Tibial nerve (tissue), 4 donors: ENCODE measurements around the gene LRRC27. TPM values are rescaled to one million over a fixed set of nuclear protein-coding genes. Genes with fewer than 3 reads are reported as not detected.

Experiments used
- DNase-seq, 2 donors: peaks; one replicate each; pipeline ENCODE4 v3.0.0-alpha.2; 2019; ENCODE audit warnings: low spot score in 2 of 2
- H3K27ac ChIP-seq, 4 donors: fragments of 200-600 bp; sonication (generic) in 3 of 4; one replicate each; pipeline ENCODE4 v1.5.1; 2017 to 2019; ENCODE audit warnings: mild to moderate bottlenecking in 1 of 4
- H3K27me3 ChIP-seq, 2 donors: fragments of 200-600 bp; sonication (generic) in 1 of 2; one replicate each; pipeline versions ENCODE4 v1.5.1 to v1.6.0; 2017 to 2019
- H3K36me3 ChIP-seq, 3 donors: fragments of 200-600 bp; sonication (generic); one replicate each; pipeline ENCODE4 v1.5.1; 2018 to 2019
- H3K4me1 ChIP-seq, 4 donors: fragments of 200-600 bp; sonication (generic) in 3 of 4; one replicate each; pipeline ENCODE4 v1.5.1; 2017 to 2019
- H3K4me3 ChIP-seq, 4 donors: fragments of 200-600 bp; sonication (generic) in 3 of 4; one replicate each; pipeline ENCODE4 v1.5.1; 2017 to 2019; ENCODE audit warnings: mild to moderate bottlenecking in 1 of 4, moderate library complexity in 1 of 4
- H3K9me3 ChIP-seq, 4 donors: fragments of 200-600 bp; sonication (generic) in 3 of 4; one replicate each; pipeline ENCODE4 v1.5.1; 2017 to 2019
- EP300 ChIP-seq, 2 donors: sonication (generic); formaldehyde crosslinking; IDR thresholded peaks; one replicate each; pipeline ENCODE4 v1.6.1; 2017; ENCODE audit warnings: antibody characterized with exemption in 2 of 2, mild to moderate bottlenecking in 1 of 2
- POLR2A ChIP-seq, 2 donors: fragments of 450-650 bp; IDR thresholded peaks; one replicate each; pipeline ENCODE4 v1.6.1; 2017; ENCODE audit warnings: antibody characterized with exemption in 2 of 2, mild to moderate bottlenecking in 2 of 2, moderate library complexity in 2 of 2
- WGBS, 2 donors: methylation state at CpG; one replicate each; pipeline ENCODE4 v1.1.5; 2018; 5-methylcytosine and 5-hydroxymethylcytosine counted together
- total RNA-seq, 4 donors: library from RNA; depleted of rRNA; stranded (reverse); fragments of >200 nt; gene quantifications; one replicate each; pipeline ENCODE4 v1.1.0, GENCODE V29; 2016
- TF ChIP-seq, protein P1 (sequence below), 5 experiments: fragments of 200-600 bp in 3 of 5; fragments of 450-650 bp in 2 of 5; sonication (generic) in 3 of 5; IDR thresholded peaks; one replicate each; pipeline ENCODE4 v1.5.1; 2016 to 2019; ENCODE audit warnings: antibody characterized with exemption in 5 of 5, mild to moderate bottlenecking in 3 of 5, moderate library complexity in 2 of 5

The LRRC27 gene
- total RNA-seq, 4 donors from 2014 or later: 10.1 to 21.6 (median 17.9) TPM

DNA sequence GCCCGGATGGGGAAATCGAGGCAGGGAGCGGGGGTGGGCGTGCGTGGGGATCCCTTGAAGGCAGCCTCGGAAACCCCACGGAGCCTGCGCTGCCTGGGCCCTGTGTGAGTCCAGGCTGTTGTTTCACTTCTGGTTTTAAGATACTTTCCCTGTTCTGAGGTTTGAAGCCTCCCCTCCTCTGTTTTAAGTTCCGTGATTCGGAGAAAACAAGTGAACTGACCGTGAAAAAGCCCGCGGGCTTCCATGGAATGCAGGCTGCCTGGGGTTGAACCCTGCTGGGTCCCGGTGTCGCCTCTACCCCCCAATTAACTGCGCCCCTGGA is 401 bp downstream of the LRRC27 start:
- H3K9me3 ChIP-seq: no peaks in the 10 kb centered on the region
- H3K4me1 ChIP-seq: peaks cover 0 to 52% (median 14%) of the 10 kb centered on the region in 4 donors
- DNase-seq: no peak
- peaks cover 0 to 26% (median 0%) of the 10 kb centered on the region in 3 donors for H3K36me3 ChIP-seq
- peak overlapping the region in 3 of 4 donors; percentile 83 to 89 (median 89) for H3K27ac ChIP-seq
- peak overlapping the region; percentile 67 to 87 (median 76) for H3K4me3 ChIP-seq
- H3K27me3 ChIP-seq: no peaks in the 10 kb centered on the region
- WGBS, 2 donors: 6 to 9% methylated on average over 15 to 16 of the region's 16 CpGs
- TF ChIP-seq, protein P1, sequence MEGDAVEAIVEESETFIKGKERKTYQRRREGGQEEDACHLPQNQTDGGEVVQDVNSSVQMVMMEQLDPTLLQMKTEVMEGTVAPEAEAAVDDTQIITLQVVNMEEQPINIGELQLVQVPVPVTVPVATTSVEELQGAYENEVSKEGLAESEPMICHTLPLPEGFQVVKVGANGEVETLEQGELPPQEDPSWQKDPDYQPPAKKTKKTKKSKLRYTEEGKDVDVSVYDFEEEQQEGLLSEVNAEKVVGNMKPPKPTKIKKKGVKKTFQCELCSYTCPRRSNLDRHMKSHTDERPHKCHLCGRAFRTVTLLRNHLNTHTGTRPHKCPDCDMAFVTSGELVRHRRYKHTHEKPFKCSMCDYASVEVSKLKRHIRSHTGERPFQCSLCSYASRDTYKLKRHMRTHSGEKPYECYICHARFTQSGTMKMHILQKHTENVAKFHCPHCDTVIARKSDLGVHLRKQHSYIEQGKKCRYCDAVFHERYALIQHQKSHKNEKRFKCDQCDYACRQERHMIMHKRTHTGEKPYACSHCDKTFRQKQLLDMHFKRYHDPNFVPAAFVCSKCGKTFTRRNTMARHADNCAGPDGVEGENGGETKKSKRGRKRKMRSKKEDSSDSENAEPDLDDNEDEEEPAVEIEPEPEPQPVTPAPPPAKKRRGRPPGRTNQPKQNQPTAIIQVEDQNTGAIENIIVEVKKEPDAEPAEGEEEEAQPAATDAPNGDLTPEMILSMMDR (IDR thresholded peaks at IDR 0.05): no peak
- TF ChIP-seq POLR2A (IDR thresholded peaks at IDR 0.05) (no peak), EP300 (IDR thresholded peaks at IDR 0.05) (no peak)

DNA sequence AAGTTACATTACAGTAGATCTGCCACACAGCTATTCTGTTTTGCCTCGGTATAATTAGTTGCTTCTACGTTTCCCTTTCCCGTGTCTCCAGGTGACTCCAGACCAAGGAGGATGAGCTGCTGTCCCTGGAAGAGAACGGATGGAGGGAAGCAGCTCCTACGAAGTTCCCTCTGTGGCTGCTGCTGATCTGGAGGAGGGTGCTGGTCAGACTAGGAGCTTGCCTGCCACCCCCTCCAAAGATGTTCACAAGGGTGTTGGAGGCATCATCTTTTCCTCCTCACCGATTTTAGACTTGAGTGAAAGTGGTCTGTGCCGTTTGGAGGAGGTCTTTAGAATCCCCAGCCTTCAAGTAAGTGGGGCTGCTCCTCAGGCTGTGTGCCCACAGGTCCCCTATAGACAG is 1.4 kb downstream of the LRRC27 start:
- H3K9me3 ChIP-seq: no peaks in the 10 kb centered on the region
- no peak overlapping the region for H3K4me3 ChIP-seq
- TF ChIP-seq POLR2A (IDR thresholded peaks at IDR 0.05) (no peak), EP300 (IDR thresholded peaks at IDR 0.05) (no peak)
- TF ChIP-seq, protein P1 (IDR thresholded peaks at IDR 0.05): no peak
- peaks cover 0 to 24% (median 0%) of the 10 kb centered on the region in 3 donors for H3K36me3 ChIP-seq
- WGBS, 2 donors: 70 to 82% methylated on average over 7 of the region's 7 CpGs
- H3K4me1 ChIP-seq: peaks cover 0 to 42% (median 14%) of the 10 kb centered on the region in 4 donors
- DNase-seq: no peak
- no peaks in the 10 kb centered on the region for H3K27me3 ChIP-seq
- H3K27ac ChIP-seq: no peak overlapping the region

DNA sequence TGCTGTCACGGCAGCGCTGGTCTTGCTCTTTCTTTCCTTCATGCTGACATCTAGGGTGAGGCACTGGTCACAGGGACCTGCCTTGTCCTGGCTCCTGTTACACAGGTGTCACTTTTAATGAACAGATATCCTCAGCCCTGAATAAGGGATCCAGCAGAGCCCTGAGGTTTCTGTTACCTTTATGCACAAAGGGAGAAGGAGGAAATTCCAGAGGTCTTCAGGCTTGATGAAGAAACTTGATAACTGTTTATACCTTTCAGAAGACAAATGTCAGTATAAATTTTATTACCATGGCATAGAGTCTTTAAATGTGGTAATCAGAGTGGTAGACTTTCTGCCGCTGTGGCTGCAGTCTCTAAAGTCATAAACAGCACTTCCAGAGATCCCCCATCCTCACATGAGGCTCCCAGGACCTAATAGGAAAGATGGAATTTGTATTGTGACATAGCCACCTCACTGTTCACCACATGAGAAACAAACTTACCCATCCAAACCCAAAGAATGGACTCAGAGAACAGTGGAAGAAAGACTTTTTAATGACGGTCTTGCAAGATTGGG is 2.7 kb downstream of the LRRC27 start:
- Histone ChIP-seq H3K27ac (no peak overlapping the region), H3K27me3 (no peaks in the 10 kb centered on the region), H3K4me3 (no peak overlapping the region), H3K36me3 (peaks cover 0 to 33% (median 0%) of the 10 kb centered on the region in 3 donors), H3K9me3 (no peaks in the 10 kb centered on the region), H3K4me1 (peaks cover 0 to 29% (median 14%) of the 10 kb centered on the region in 4 donors)
- no peak for DNase-seq
- TF ChIP-seq EP300 (IDR thresholded peaks at IDR 0.05): no peak
- TF ChIP-seq POLR2A (IDR thresholded peaks at IDR 0.05): no peak
- TF ChIP-seq, protein P1 (IDR thresholded peaks at IDR 0.05): no peak
- WGBS, 2 donors: 89% methylated on average over 4 of the region's 4 CpGs

DNA sequence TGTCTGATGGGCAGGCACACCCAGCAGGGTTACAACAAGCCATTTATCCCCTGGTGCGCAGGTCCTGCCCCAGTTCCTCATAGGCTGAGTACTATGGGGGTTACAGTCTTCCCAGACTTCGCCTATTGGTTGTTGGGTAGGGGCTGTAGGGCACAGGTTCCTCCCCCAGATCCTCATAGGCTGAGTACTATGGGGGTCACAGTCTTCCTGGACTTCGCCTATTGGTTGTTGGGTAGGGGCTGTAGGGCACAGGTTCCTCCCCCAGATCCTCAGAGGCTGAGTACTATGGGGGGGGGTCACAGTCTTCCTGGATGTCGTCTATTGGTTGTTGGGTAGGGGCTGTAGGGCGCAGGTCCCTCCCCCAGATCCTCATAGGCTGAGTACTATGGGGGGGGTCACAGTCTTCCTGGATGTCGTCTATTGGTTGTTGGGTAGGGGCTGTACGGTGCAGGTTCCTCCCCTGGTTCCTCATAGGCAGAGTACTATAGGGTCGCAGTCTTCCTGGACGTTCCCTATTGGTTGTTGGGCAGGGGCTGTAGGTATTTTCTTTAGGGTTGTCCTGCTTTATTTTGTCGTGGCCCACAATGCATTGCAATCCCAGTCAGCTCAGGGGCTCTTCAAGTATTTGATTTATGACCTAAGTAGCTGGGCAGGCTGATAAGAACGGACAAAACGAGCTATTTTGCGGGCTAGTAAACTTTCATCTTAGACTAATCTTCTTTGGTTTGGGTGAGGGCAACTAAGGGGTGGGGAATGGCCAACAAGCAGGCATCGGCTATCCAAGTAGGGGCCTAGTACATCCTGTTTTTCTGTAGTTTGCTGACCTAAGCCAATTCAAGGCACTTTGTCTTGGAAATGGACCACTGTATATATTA is 3.4 kb downstream of the LRRC27 start:
- 83 to 84% methylated on average over 14 of the region's 14 CpGs for WGBS, 2 donors
- Histone ChIP-seq H3K27ac (peak overlapping the region in 1 of 4 donors; percentile 49), H3K27me3 (no peaks in the 10 kb centered on the region), H3K9me3 (no peaks in the 10 kb centered on the region), H3K4me1 (peaks cover 0 to 22% (median 10%) of the 10 kb centered on the region in 4 donors), H3K4me3 (no peak overlapping the region), H3K36me3 (peaks cover 0 to 35% (median 0%) of the 10 kb centered on the region in 3 donors)
- no peak for DNase-seq
- TF ChIP-seq POLR2A (IDR thresholded peaks at IDR 0.05) (no peak), EP300 (IDR thresholded peaks at IDR 0.05) (no peak)
- TF ChIP-seq, protein P1 (IDR thresholded peaks at IDR 0.05): no peak
